ENCODE measurements around the gene NXPH2.
"Not testable (repeated sequence)": the region's sequence is repeated elsewhere in the genome, so short reads cannot be mapped to it uniquely, and the experiment has no call there.

The NXPH2 gene

DNA sequence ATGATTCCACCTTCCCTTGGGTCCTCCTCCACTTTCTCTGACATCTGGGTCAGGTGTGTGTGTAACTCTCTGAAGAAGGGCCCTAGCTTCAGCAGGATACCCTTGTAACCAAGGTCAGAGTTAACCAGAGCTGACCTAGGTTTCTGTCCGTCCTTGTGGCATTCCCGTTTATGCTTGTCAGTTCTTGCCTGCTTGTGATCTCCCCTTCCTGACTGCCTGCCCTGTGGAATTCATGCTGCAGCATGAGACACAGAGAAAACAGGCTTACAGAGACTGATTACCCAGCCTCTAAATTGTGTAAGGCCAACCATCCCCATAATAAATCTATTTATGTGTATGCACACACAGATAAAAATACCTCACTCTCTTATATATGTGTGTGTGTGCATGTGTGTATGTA is 22.8 kb downstream of the NXPH2 start:
- Histone ChIP-seq H3K27me3 (ENCODE audit: control insufficient read depth, insufficient read depth, low read length) (no peaks in the 10 kb centered on the region), H3K9me3 (ENCODE audit: control insufficient read depth, insufficient read depth, low read depth, low read length) (no peaks in the 10 kb centered on the region), H3K36me3 (ENCODE audit: control insufficient read depth, insufficient read depth, low read length) (no peaks in the 10 kb centered on the region), H3K9ac (ENCODE audit: low read length) (no peak overlapping the region), H3K4me3 (ENCODE audit: low read depth, low read length) (no peak overlapping the region), H3K4me1 (ENCODE audit: control insufficient read depth, insufficient read depth, low read length) (peaks cover 5% of the 10 kb centered on the region; the same call in 1 of the 2 replicates), H3K27ac (ENCODE audit: low read depth, low read length) (no peak overlapping the region)

DNA sequence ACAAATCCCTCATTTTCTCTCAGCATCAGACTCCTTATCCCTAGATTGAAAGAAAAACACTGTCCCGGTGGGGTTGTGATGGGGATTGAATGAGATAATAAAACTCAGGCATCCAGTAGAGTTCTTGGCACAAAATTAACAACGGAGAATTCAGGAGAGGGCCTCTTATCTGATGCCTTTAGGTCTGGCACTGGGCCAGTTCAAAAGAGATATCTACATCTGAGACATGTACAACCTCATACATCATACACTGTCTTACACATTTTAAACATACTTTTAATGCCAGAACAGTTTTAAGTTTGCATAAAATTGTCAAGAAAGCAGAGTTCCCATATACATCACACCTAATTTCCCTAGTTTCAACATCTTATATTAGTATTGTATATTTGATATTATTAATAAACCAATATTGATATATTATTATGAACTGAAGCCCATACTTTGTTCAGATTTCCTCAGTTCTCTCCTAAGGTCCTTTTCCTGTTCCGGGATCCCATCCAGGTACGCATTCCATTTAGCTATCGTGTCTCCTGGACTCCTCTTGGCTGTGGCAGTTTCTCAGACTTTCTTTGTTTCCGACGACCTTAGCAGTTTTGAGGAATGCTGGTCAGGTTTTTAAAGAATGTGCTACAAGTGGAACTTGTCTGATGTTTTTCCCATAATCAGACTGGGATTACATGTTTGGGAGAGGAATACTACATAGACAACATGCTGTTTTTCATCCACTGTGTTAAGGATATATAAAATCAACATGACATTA is 27.8 kb downstream of the NXPH2 start:
- H3K4me1 ChIP-seq (ENCODE audit: control insufficient read depth, insufficient read depth, low read length): peaks cover 5% of the 10 kb centered on the region; the same call in 1 of the 2 replicates

DNA sequence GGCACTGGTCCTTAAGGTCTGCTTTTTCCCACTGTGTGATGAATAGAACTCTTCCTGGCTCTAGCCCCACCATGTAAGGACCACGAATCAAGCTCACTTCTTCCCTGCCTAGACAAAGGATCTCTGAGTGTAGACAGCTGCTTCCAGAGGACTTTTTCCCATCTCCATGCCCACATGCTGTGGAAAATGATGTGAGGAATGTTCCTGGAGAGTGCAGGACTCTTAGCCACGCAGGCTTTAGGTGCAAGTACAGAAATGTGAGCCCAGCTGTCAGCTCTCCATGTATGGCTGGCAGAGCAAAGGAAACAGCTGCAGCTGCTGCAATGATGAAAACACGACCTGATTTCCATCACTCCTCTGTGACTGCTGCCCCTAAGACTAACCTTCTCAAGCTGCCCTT is 35.5 kb downstream of the NXPH2 start:
- no peaks in the 10 kb centered on the region for H3K27me3 ChIP-seq (ENCODE audit: control insufficient read depth, insufficient read depth, low read length)
- H3K9me3 ChIP-seq (ENCODE audit: control insufficient read depth, insufficient read depth, low read depth, low read length): no peaks in the 10 kb centered on the region
- no peak overlapping the region for H3K9ac ChIP-seq (ENCODE audit: low read length)
- no peak overlapping the region for H3K4me3 ChIP-seq (ENCODE audit: low read depth, low read length)
- H3K4me1 ChIP-seq (ENCODE audit: control insufficient read depth, insufficient read depth, low read length): no peaks in the 10 kb centered on the region
- H3K27ac ChIP-seq (ENCODE audit: low read depth, low read length): no peak overlapping the region
- no peaks in the 10 kb centered on the region for H3K36me3 ChIP-seq (ENCODE audit: control insufficient read depth, insufficient read depth, low read length)

More for the DNA sequence above, 27.8 kb downstream of the NXPH2 start:
- no peak overlapping the region for H3K27ac ChIP-seq (ENCODE audit: low read depth, low read length)
- no peaks in the 10 kb centered on the region for H3K36me3 ChIP-seq (ENCODE audit: control insufficient read depth, insufficient read depth, low read length)
- H3K9me3 ChIP-seq (ENCODE audit: control insufficient read depth, insufficient read depth, low read depth, low read length): no peaks in the 10 kb centered on the region
- no peaks in the 10 kb centered on the region for H3K27me3 ChIP-seq (ENCODE audit: control insufficient read depth, insufficient read depth, low read length)
- H3K9ac ChIP-seq (ENCODE audit: low read length): no peak overlapping the region
- no peak overlapping the region for H3K4me3 ChIP-seq (ENCODE audit: low read depth, low read length)

DNA sequence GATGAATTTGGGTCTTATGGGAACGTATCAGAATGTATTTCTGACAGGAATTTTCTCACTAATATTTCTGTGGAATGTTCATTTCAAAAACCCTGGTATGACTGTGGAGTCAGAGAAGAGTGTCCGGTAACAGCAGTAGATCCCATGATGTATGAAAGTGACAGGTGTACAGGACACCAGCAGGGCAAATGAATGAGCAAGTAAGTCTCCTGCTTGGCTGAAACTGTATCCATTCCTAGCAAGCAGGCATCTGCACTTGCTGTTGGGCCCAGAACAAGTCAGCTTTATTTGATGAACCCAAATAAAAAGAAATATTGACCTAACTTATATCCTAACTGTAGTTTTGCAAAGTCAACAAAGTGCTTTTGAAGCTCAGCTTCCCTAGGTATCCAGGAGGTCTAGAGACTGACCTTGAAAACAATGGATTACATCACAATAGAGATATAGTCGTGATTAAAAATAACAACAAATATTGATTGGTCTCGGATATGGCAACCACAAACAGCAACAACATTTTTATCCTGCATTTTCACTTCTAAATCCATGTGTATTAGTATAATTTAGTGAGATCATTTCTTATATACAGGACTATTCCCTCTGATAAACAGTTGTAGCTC is 37.6 kb downstream of the NXPH2 start:
- peaks cover 1% of the 10 kb centered on the region for H3K9me3 ChIP-seq (ENCODE audit: control insufficient read depth, insufficient read depth, low read depth, low read length)
- H3K4me1 ChIP-seq (ENCODE audit: control insufficient read depth, insufficient read depth, low read length): no peaks in the 10 kb centered on the region
- H3K27me3 ChIP-seq (ENCODE audit: control insufficient read depth, insufficient read depth, low read length): no peaks in the 10 kb centered on the region
- no peak overlapping the region for H3K4me3 ChIP-seq (ENCODE audit: low read depth, low read length)
- H3K9ac ChIP-seq (ENCODE audit: low read length): no peak overlapping the region
- no peak overlapping the region for H3K27ac ChIP-seq (ENCODE audit: low read depth, low read length)
- no peaks in the 10 kb centered on the region for H3K36me3 ChIP-seq (ENCODE audit: control insufficient read depth, insufficient read depth, low read length)

- Histone ChIP-seq H3K4me1 (ENCODE audit: control insufficient read depth, insufficient read depth, low read length) (no peaks in the 10 kb centered on the region), H3K27ac (ENCODE audit: low read depth, low read length) (no peak overlapping the region), H3K27me3 (ENCODE audit: control insufficient read depth, insufficient read depth, low read length) (no peaks in the 10 kb centered on the region), H3K9ac (ENCODE audit: low read length) (no peak overlapping the region), H3K36me3 (ENCODE audit: control insufficient read depth, insufficient read depth, low read length) (no peaks in the 10 kb centered on the region), H3K4me3 (ENCODE audit: low read depth, low read length) (no peak overlapping the region), H3K9me3 (ENCODE audit: control insufficient read depth, insufficient read depth, low read depth, low read length) (peaks cover 8% of the 10 kb centered on the region)
Observed at GRCh38 chr2:138741851-138742250, 38.3 kb downstream of the NXPH2 start.

GRCh38 chr2:138737009-138737554 is 43.1 kb downstream of the NXPH2 start:
- H3K36me3 ChIP-seq (ENCODE audit: control insufficient read depth, insufficient read depth, low read length); H3K27ac ChIP-seq (ENCODE audit: low read depth, low read length); H3K27me3 ChIP-seq (ENCODE audit: control insufficient read depth, insufficient read depth, low read length); H3K9ac ChIP-seq (ENCODE audit: low read length); H3K4me1 ChIP-seq (ENCODE audit: control insufficient read depth, insufficient read depth, low read length); H3K4me3 ChIP-seq (ENCODE audit: low read depth, low read length): not testable (repeated sequence)
- peaks cover 32% of the 10 kb centered on the region for H3K9me3 ChIP-seq (ENCODE audit: control insufficient read depth, insufficient read depth, low read depth, low read length)

DNA sequence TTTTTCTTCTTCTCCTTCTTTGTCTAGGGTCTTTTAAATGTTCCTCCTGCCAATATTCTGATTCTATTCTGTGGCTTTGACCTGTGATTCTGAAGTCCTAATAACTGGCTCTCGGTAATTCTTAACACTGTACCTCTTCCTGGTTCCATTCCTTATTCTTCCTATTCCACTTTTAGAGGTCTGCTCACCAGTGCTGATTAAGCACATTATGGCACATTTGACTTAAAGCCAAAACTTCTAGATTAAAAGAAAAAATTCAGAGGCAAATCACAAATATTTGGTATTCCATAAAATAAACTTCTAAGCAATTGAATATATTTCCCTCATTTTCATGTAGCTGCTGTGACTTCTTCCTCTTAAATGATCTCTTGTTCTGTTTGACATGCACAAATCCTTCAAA is 47.5 kb downstream of the NXPH2 start:
- Histone ChIP-seq H3K27me3 (ENCODE audit: control insufficient read depth, insufficient read depth, low read length) (no peaks in the 10 kb centered on the region), H3K9ac (ENCODE audit: low read length) (no peak overlapping the region), H3K36me3 (ENCODE audit: control insufficient read depth, insufficient read depth, low read length) (no peaks in the 10 kb centered on the region), H3K27ac (ENCODE audit: low read depth, low read length) (no peak overlapping the region), H3K4me1 (ENCODE audit: control insufficient read depth, insufficient read depth, low read length) (no peaks in the 10 kb centered on the region), H3K9me3 (ENCODE audit: control insufficient read depth, insufficient read depth, low read depth, low read length) (peaks cover 32% of the 10 kb centered on the region), H3K4me3 (ENCODE audit: low read depth, low read length) (no peak overlapping the region)

DNA sequence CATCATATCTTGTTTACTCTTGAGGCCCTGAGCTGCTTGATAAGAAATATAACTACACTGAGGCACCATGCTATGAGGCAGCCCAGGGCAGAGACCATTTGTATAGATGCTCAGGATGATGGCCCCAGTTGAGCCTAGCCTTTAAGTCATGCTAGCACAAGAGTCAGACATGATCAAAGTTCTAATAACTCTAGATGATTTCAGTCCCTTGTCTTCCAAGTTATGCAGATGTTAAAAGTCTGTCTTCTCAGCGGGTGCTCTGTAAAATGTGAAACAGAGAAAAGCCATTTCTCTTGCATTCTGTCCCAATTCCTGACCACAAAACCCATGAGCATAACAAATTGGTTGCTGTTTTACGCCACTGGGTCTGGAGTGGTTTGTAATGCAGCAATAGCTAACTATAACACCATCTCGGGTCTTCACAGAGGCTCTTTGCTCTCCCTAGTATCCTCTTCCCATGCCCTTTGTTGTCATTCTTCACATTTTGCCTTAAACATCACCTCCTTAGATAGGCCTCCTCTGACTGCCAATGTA is 49.6 kb downstream of the NXPH2 start:
- Histone ChIP-seq H3K4me3 (ENCODE audit: low read depth, low read length) (no peak overlapping the region), H3K9ac (ENCODE audit: low read length) (no peak overlapping the region), H3K27me3 (ENCODE audit: control insufficient read depth, insufficient read depth, low read length) (no peaks in the 10 kb centered on the region), H3K9me3 (ENCODE audit: control insufficient read depth, insufficient read depth, low read depth, low read length) (peaks cover 12% of the 10 kb centered on the region), H3K27ac (ENCODE audit: low read depth, low read length) (no peak overlapping the region), H3K4me1 (ENCODE audit: control insufficient read depth, insufficient read depth, low read length) (no peaks in the 10 kb centered on the region), H3K36me3 (ENCODE audit: control insufficient read depth, insufficient read depth, low read length) (no peaks in the 10 kb centered on the region)

GRCh38 chr2:138727956-138728355 is 52.2 kb downstream of the NXPH2 start:
- Histone ChIP-seq H3K27me3 (ENCODE audit: control insufficient read depth, insufficient read depth, low read length) (no peaks in the 10 kb centered on the region), H3K27ac (ENCODE audit: low read depth, low read length) (no peak overlapping the region), H3K4me1 (ENCODE audit: control insufficient read depth, insufficient read depth, low read length) (peaks cover 8% of the 10 kb centered on the region; the same call in 1 of the 2 replicates), H3K9ac (ENCODE audit: low read length) (no peak overlapping the region), H3K4me3 (ENCODE audit: low read depth, low read length) (no peak overlapping the region), H3K36me3 (ENCODE audit: control insufficient read depth, insufficient read depth, low read length) (no peaks in the 10 kb centered on the region), H3K9me3 (ENCODE audit: control insufficient read depth, insufficient read depth, low read depth, low read length) (no peaks in the 10 kb centered on the region)

GRCh38 chr2:138726681-138727080 is 53.5 kb downstream of the NXPH2 start:
- no peaks in the 10 kb centered on the region for H3K9me3 ChIP-seq (ENCODE audit: control insufficient read depth, insufficient read depth, low read depth, low read length)
- H3K4me1 ChIP-seq (ENCODE audit: control insufficient read depth, insufficient read depth, low read length): peaks cover 8% of the 10 kb centered on the region; the same call in 1 of the 2 replicates
- H3K9ac ChIP-seq (ENCODE audit: low read length): no peak overlapping the region
- H3K27me3 ChIP-seq (ENCODE audit: control insufficient read depth, insufficient read depth, low read length): no peaks in the 10 kb centered on the region
- H3K4me3 ChIP-seq (ENCODE audit: low read depth, low read length): no peak overlapping the region
- no peaks in the 10 kb centered on the region for H3K36me3 ChIP-seq (ENCODE audit: control insufficient read depth, insufficient read depth, low read length)
- H3K27ac ChIP-seq (ENCODE audit: low read depth, low read length): no peak overlapping the region
